HL-60 (cell line): Measurements from ENCODE around the gene TNRC6C.

Experiments
- DNase-seq, 2 experiments: peaks; one replicate each; pipeline ENCODE4 v3.0.0-alpha.2; 2010 to 2020; ENCODE audit warnings: low read depth in 1 of 2, low spot score in 1 of 2
- H3K27ac ChIP-seq: fragments of 250-450 bp; sonication (Bioruptor Pico); replicated peaks from 2 replicates; pipeline ENCODE4 v1.5.1; 2020; ENCODE audit warnings: mild to moderate bottlenecking, moderate library complexity
- H3K27me3 ChIP-seq: fragments of 250-450 bp; sonication (Bioruptor Pico); 2 replicates; pipeline ENCODE4 v1.5.1; 2021; ENCODE audit warnings: mild to moderate bottlenecking, moderate library complexity; ENCODE audit not compliant: insufficient read depth, poor library complexity, severe bottlenecking
- H3K4me3 ChIP-seq: replicated peaks from 2 replicates; pipeline ENCODE4 v1.5.1; 2011; ENCODE audit warnings: mild to moderate bottlenecking, control low read depth, low read length; ENCODE audit not compliant: insufficient read depth
- GABPA ChIP-seq: IDR thresholded peaks from 2 replicates; pipeline ENCODE4 v1.6.1; 2012; ENCODE audit warnings: low read depth
- POLR2AphosphoS5 ChIP-seq: IDR thresholded peaks from 2 replicates; pipeline ENCODE4 v1.6.1; 2012; ENCODE audit warnings: low read depth
- SPI1 ChIP-seq: IDR thresholded peaks from 2 replicates; pipeline ENCODE4 v1.6.1; 2012; ENCODE audit warnings: low read depth, mild to moderate bottlenecking, borderline replicate concordance
- TF ChIP-seq, protein P1 (sequence below): IDR thresholded peaks from 2 replicates; pipeline ENCODE4 v1.6.1; 2012; ENCODE audit warnings: low read depth; ENCODE audit not compliant: insufficient replicate concordance
- TF ChIP-seq, protein P2 (sequence below): IDR thresholded peaks from one replicate; pipeline ENCODE4 v1.5.1; 2011; ENCODE audit warnings: low read length, control low read depth, inconsistent platforms; ENCODE audit not compliant: insufficient read depth

Gene TNRC6C

DNA sequence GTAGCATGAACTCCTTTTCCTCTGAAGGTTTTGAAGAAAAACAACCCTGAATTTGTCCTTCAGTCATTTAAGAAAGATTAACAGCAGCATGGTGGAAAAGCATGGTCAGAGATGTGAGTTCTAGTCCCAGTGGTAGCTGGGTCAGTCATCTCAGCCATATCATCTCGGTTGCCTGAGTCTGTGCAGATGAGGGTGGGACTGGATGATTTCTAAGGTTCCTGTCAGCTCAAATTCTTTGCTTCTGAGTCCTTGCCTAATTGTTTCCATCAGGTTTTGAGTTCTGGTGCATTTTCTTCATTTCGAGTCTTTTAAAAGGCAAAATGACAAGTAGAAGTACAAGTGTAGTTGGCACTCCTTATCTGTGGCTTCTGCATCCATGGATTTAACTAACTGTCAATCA, 63.9 kb downstream of the TNRC6C start:
- Histone ChIP-seq H3K4me3 (no peak overlapping the region), H3K27ac (no peak overlapping the region), H3K27me3 (no peaks in the 10 kb centered on the region)
- TF ChIP-seq POLR2AphosphoS5 (no peak), GABPA (no peak)
- TF ChIP-seq, protein P1, sequence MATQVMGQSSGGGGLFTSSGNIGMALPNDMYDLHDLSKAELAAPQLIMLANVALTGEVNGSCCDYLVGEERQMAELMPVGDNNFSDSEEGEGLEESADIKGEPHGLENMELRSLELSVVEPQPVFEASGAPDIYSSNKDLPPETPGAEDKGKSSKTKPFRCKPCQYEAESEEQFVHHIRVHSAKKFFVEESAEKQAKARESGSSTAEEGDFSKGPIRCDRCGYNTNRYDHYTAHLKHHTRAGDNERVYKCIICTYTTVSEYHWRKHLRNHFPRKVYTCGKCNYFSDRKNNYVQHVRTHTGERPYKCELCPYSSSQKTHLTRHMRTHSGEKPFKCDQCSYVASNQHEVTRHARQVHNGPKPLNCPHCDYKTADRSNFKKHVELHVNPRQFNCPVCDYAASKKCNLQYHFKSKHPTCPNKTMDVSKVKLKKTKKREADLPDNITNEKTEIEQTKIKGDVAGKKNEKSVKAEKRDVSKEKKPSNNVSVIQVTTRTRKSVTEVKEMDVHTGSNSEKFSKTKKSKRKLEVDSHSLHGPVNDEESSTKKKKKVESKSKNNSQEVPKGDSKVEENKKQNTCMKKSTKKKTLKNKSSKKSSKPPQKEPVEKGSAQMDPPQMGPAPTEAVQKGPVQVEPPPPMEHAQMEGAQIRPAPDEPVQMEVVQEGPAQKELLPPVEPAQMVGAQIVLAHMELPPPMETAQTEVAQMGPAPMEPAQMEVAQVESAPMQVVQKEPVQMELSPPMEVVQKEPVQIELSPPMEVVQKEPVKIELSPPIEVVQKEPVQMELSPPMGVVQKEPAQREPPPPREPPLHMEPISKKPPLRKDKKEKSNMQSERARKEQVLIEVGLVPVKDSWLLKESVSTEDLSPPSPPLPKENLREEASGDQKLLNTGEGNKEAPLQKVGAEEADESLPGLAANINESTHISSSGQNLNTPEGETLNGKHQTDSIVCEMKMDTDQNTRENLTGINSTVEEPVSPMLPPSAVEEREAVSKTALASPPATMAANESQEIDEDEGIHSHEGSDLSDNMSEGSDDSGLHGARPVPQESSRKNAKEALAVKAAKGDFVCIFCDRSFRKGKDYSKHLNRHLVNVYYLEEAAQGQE, result no peak
- DNase-seq, result no peak

DNA sequence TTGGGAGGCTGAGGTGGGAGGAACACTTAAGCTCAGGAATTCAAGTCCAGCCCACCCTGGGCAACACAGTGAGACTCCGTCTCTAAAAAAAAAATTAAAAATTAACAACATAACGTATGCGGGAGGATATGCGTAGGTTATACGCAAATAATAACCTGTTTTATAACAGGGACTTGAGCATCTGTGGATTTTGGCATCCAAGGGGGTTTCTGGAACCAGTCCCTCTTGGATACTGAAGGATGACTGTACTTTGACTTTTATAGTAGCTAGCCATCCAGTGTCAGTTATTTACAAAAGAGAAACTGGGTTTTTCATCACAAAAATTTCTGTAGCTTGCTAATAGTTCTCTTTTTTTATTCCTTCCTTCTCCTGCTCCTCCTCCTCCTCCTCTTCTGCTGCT, 64.5 kb downstream of the TNRC6C start:
- TF ChIP-seq POLR2AphosphoS5 (no peak), SPI1 (no peak), GABPA (no peak)
- TF ChIP-seq, protein P2, sequence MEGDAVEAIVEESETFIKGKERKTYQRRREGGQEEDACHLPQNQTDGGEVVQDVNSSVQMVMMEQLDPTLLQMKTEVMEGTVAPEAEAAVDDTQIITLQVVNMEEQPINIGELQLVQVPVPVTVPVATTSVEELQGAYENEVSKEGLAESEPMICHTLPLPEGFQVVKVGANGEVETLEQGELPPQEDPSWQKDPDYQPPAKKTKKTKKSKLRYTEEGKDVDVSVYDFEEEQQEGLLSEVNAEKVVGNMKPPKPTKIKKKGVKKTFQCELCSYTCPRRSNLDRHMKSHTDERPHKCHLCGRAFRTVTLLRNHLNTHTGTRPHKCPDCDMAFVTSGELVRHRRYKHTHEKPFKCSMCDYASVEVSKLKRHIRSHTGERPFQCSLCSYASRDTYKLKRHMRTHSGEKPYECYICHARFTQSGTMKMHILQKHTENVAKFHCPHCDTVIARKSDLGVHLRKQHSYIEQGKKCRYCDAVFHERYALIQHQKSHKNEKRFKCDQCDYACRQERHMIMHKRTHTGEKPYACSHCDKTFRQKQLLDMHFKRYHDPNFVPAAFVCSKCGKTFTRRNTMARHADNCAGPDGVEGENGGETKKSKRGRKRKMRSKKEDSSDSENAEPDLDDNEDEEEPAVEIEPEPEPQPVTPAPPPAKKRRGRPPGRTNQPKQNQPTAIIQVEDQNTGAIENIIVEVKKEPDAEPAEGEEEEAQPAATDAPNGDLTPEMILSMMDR, result no peak
- TF ChIP-seq, protein P1, result no peak
- Histone ChIP-seq H3K4me3 (no peak overlapping the region), H3K27ac (no peak overlapping the region), H3K27me3 (no peaks in the 10 kb centered on the region)
- no peak for DNase-seq

DNA sequence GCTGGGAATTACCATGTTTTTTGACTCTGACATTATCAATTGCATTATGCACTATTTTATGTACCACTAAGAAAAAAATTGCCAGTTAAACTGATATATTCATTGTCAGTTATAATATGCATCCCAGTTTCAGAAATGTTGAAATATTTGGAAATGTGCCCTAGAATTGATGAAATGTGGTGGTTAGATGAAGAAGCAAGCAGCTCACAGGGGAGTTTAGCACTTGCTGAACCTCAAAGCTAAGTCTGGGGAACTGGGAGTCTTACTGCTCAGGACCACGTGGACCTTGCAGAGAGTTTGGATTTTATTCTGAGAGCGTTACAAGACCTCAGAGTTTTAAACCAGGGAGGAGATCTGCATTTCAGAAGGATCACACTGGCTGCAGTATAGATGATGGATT, 67.9 kb downstream of the TNRC6C start:
- DNase-seq, result peak; percentile 48 to 58
- H3K27ac ChIP-seq, result no peak overlapping the region
- no peak overlapping the region for H3K4me3 ChIP-seq
- no peaks in the 10 kb centered on the region for H3K27me3 ChIP-seq
- TF ChIP-seq, protein P1, result no peak
- TF ChIP-seq GABPA (no peak), POLR2AphosphoS5 (no peak), SPI1 (no peak)
- TF ChIP-seq, protein P2, result no peak

DNA sequence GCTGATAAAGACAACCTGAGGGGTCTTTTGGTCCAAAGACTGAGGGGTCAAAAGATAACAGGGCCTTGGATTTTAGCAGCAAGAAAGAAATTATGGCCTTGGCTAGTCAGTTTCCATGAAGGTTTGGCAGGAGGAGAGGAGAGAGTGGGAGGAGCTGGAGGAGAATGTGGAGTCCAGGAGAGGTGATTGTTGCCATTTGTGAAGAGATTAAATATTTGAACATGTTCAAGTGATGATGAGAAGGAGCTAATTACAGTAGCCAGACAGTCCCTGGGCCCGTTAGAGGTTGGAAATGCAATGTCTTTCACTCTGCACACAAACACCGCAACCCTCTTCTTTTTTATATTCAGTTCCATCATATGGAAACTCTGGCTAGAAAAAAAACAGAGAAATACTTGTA, 68.6 kb downstream of the TNRC6C start:
- H3K4me3 ChIP-seq, result no peak overlapping the region

More for the DNA sequence above, 68.6 kb downstream of the TNRC6C start:
- no peak overlapping the region for H3K27ac ChIP-seq
- no peaks in the 10 kb centered on the region for H3K27me3 ChIP-seq
- no peak for DNase-seq
- TF ChIP-seq GABPA, result no peak
- no peak for TF ChIP-seq SPI1
- TF ChIP-seq POLR2AphosphoS5, result no peak
- TF ChIP-seq, protein P2, result no peak
- TF ChIP-seq, protein P1, result no peak
